Liver (tissue), 9 donors: ENCODE results near the gene ERMP1. TPM values are rescaled to one million over a fixed set of nuclear protein-coding genes. Genes with fewer than 3 reads are reported as not detected.
"Not testable (repeated sequence)": the region's sequence is repeated elsewhere in the genome, so short reads cannot be mapped to it uniquely, and the experiment has no call there.

Experiments
- DNase-seq: peaks from one replicate; pipeline ENCODE4 v3.0.0-alpha.2; 2017; ENCODE audit warnings: low spot score
- H3K27ac ChIP-seq, 2 donors: one replicate each; pipeline ENCODE4 v1.7.0; 2013; ENCODE audit warnings: inconsistent platforms in 2 of 2, low read length in 2 of 2, control low read depth in 1 of 2, low read depth in 1 of 2, mild to moderate bottlenecking in 1 of 2
- H3K27me3 ChIP-seq, 4 donors: one replicate each; pipeline versions ENCODE4 v1.6.1 to v1.7.0; 2013; ENCODE audit warnings: low read length in 3 of 4, inconsistent platforms in 1 of 4, mild to moderate bottlenecking in 1 of 4, moderate library complexity in 1 of 4; ENCODE audit not compliant: control insufficient read depth in 4 of 4, insufficient read depth in 4 of 4
- H3K36me3 ChIP-seq, 4 donors: one replicate each; pipeline versions ENCODE4 v1.6.1 to v1.7.0; 2013; ENCODE audit warnings: low read length in 3 of 4, mild to moderate bottlenecking in 3 of 4, low read depth in 1 of 4, moderate library complexity in 1 of 4; ENCODE audit not compliant: control insufficient read depth in 4 of 4, insufficient read depth in 3 of 4
- H3K4me1 ChIP-seq, 4 donors: one replicate each; pipeline versions ENCODE4 v1.6.1 to v1.7.0; 2013; ENCODE audit warnings: low read length in 3 of 4, mild to moderate bottlenecking in 3 of 4, moderate library complexity in 1 of 4; ENCODE audit not compliant: control insufficient read depth in 4 of 4, insufficient read depth in 4 of 4
- H3K4me3 ChIP-seq, 3 donors: one replicate each; pipeline versions ENCODE4 v1.6.1 to v1.7.0; 2013; ENCODE audit warnings: low read length in 3 of 3, control low read depth in 1 of 3, low read depth in 1 of 3, mild to moderate bottlenecking in 1 of 3
- H3K9ac ChIP-seq, 2 donors: one replicate each; pipeline ENCODE4 v1.7.0; 2013; ENCODE audit warnings: low read length in 2 of 2, mild to moderate bottlenecking in 2 of 2, moderate library complexity in 2 of 2, control low read depth in 1 of 2, low read depth in 1 of 2
- H3K9me3 ChIP-seq, 4 donors: one replicate each; pipeline versions ENCODE4 v1.6.1 to v1.7.0; 2013; ENCODE audit warnings: low read length in 3 of 4; ENCODE audit not compliant: control insufficient read depth in 4 of 4
- EGR1 ChIP-seq, 2 donors: IDR thresholded peaks; 2 replicates each; pipeline ENCODE4 v1.6.1; 2016 to 2018; ENCODE audit warnings: antibody characterized with exemption in 2 of 2, low read depth in 2 of 2
- FOXA1 ChIP-seq: IDR thresholded peaks from 2 replicates; pipeline ENCODE4 v1.6.1; 2016; ENCODE audit warnings: antibody characterized with exemption
- FOXA2 ChIP-seq: IDR thresholded peaks from 2 replicates; pipeline ENCODE4 v1.6.1; 2016; ENCODE audit warnings: antibody characterized with exemption
- GABPA ChIP-seq, 2 donors: IDR thresholded peaks in 1 of 2; conservative IDR thresholded peaks in 1 of 2; 2 replicates each; pipeline ENCODE4 v1.6.1; 2016; ENCODE audit warnings: antibody characterized with exemption in 2 of 2, mild to moderate bottlenecking in 1 of 2, moderate library complexity in 1 of 2
- HNF4A ChIP-seq, 2 donors: conservative IDR thresholded peaks; 2 replicates each; pipeline ENCODE4 v1.6.1; 2016; ENCODE audit warnings: antibody characterized with exemption in 2 of 2, mild to moderate bottlenecking in 2 of 2
- HNF4G ChIP-seq: IDR thresholded peaks from 2 replicates; pipeline ENCODE4 v1.6.1; 2016; ENCODE audit warnings: antibody characterized with exemption
- JUND ChIP-seq, 2 donors: IDR thresholded peaks; 2 replicates each; pipeline ENCODE4 v1.6.1; 2016; ENCODE audit warnings: antibody characterized with exemption in 2 of 2
- RAD21 ChIP-seq, 2 donors: IDR thresholded peaks; 2 replicates each; pipeline ENCODE4 v1.6.1; 2016; ENCODE audit warnings: antibody characterized with exemption in 2 of 2, mild to moderate bottlenecking in 2 of 2
- RXRA ChIP-seq, 2 donors: IDR thresholded peaks; 2 replicates each; pipeline ENCODE4 v1.6.1; 2017 to 2018; ENCODE audit warnings: antibody characterized with exemption in 2 of 2, mild to moderate bottlenecking in 1 of 2
- SP1 ChIP-seq: IDR thresholded peaks from 2 replicates; pipeline ENCODE4 v1.6.1; 2018; ENCODE audit warnings: antibody characterized with exemption, mild to moderate bottlenecking
- TAF1 ChIP-seq: conservative IDR thresholded peaks from 2 replicates; pipeline ENCODE4 v1.6.1; 2016; ENCODE audit warnings: antibody characterized with exemption, mild to moderate bottlenecking
- YY1 ChIP-seq: IDR thresholded peaks from 2 replicates; pipeline ENCODE4 v1.6.1; 2016; ENCODE audit warnings: antibody characterized with exemption, mild to moderate bottlenecking
- WGBS: extraction: QIAGEN DNeasy Blood & Tissue Kit; methylation state at CpG from one replicate; pipeline ENCODE4 v1.1.7; 2013; 5-methylcytosine and 5-hydroxymethylcytosine counted together
- polyA plus RNA-seq, 2 donors: library from polyadenylated mRNA; stranded (reverse) in 1 of 2; unstranded in 1 of 2; fragments of 200-250 nt in 1 of 2; fragments of >200 nt in 1 of 2; fragmentation: Nextera tagmentation in 1 of 2; extraction: Ambion mirVana in 1 of 2; gene quantifications; one replicate each; pipeline versions ENCODE4 v1.2.1 to v1.2.3, GENCODE V29; 2013 to 2015
- total RNA-seq, 2 donors: library from RNA; depleted of rRNA; stranded (reverse); fragments of >200 nt; gene quantifications; one replicate each; pipeline ENCODE4 v1.2.3, GENCODE V29; 2014
- TF ChIP-seq, protein P1 (sequence below): IDR thresholded peaks from 2 replicates; pipeline ENCODE4 v1.6.1; 2016; ENCODE audit warnings: antibody characterized with exemption
- TF ChIP-seq, protein P2 (sequence below): IDR thresholded peaks from 2 replicates; pipeline ENCODE4 v1.6.1; 2016; ENCODE audit warnings: antibody characterized with exemption
- TF ChIP-seq, protein P3 (sequence below): fragments of 150-350 bp; IDR thresholded peaks from 2 replicates; pipeline ENCODE4 v1.5.1; 2017; ENCODE audit warnings: improper control_type of control experiment, low read depth, low read length; ENCODE audit not compliant: missing input control
- TF ChIP-seq, protein P4 (sequence below): IDR thresholded peaks from 2 replicates; pipeline ENCODE4 v1.6.1; 2016; ENCODE audit warnings: antibody characterized with exemption, mild to moderate bottlenecking
- donor health status: healthy.
- donor health status: healthy.
- donor health status: healthy.
- donor health status: healthy.
- donor health status: healthy.

ERMP1 gene
- total and polyA plus RNA-seq, 4 donors: 2.7 to 19.5 (median 9.6) TPM

DNA sequence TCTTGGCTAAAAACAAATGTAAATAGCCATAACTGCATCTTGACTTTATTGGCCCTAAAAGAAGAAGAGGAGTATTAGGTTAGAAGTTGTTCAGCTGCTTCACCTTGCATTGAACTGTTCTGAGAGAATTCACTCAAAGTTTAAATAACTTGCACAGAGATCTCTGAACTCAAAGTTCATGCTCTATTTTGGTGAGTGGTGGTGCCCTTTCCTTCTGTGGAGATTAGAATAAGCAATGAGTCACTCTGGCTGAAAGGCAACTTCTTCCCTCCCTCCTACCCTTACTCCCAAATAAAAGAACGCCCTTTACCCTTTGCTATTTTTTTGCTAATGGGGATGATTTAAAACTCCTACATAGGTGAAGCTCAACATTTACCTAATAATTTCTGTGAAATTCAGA is 48.9 kb downstream of the ERMP1 start:
- peaks cover 0 to 5% (median 1%) of the 10 kb centered on the region in 4 donors for H3K9me3 ChIP-seq
- peaks cover 0 to 4% (median 2%) of the 10 kb centered on the region in 4 donors for H3K4me1 ChIP-seq
- H3K4me3 ChIP-seq: no peak overlapping the region
- H3K27ac ChIP-seq: no peak overlapping the region
- TF ChIP-seq RAD21 (IDR thresholded peaks at IDR 0.05) (no peak), YY1 (no peak), GABPA (IDR thresholded peaks at IDR 0.05 in 1 of 2, conservative IDR thresholded peaks at IDR 0.05 in 1 of 2) (no peak), JUND (IDR thresholded peaks at IDR 0.05) (peak in 1 of 2 donors; percentile 33), SP1 (no peak)
- 98% methylated on average over 1 of the region's 1 CpG for WGBS
- no peaks in the 10 kb centered on the region for H3K27me3 ChIP-seq
- peaks cover 5 to 14% (median 8%) of the 10 kb centered on the region in 4 donors for H3K36me3 ChIP-seq
- no peak for DNase-seq
- no peak overlapping the region for H3K9ac ChIP-seq

DNA sequence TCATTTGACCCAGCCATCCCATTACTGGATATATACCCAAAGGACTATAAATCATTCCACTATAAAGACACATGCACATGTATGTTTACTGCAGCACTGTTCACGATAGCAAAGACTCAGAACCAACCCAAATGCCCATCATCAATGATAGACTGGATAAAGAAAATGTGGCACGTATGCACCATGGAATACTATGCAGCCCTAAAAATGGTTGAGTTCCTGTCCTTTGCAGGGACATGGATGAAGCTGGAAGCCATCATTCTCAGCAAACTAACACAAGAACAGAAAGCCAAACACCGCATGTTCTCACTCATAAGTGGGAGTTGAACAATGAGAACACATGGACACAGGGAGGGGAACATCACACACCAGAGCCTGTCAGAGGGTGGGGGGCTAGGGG is 49.5 kb downstream of the ERMP1 start:
- WGBS: 98% methylated on average over 3 of the region's 3 CpGs
- not testable (repeated sequence) for H3K27me3 ChIP-seq

DNA sequence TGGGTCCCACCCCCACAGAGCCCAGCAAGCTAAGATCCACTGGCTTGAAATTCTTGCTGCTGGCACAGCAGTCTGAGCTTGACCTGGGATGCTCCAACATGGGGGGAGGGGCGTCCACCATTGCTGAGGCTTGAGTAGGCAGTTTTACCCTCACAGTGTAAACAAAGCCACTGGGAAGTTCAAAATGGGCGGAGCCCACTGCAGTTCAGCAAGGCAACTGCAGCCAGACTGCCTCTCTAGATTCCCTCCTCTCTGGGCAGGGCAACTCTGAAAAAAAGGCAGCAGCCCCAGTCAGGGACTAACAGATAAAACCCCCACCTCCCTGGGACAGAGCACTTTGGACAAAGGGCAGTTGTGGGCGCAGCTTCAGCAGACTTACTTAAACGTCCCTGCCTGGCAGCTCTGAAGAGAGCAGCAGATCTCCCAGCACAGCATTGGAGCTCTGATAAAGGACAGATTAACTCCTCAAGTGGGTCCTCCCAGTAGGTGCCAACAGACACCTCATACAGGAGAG is 53.2 kb downstream of the ERMP1 start:
- 75% methylated on average over 4 of the region's 4 CpGs for WGBS
- not testable (repeated sequence) for H3K27ac ChIP-seq, DNase-seq, H3K27me3 ChIP-seq, H3K4me1 ChIP-seq, H3K4me3 ChIP-seq, H3K9me3 ChIP-seq, H3K9ac ChIP-seq
- peaks cover 2 to 33% (median 25%) of the 10 kb centered on the region in 4 donors for H3K36me3 ChIP-seq
- TF ChIP-seq RXRA (IDR thresholded peaks at IDR 0.05) (peak in 1 of 2 donors; percentile 62), SP1 (peak; percentile 23), HNF4A (conservative IDR thresholded peaks at IDR 0.05) (peak in 1 of 2 donors; percentile 38)

More for the DNA sequence above, 49.5 kb downstream of the ERMP1 start:
- H3K4me3 ChIP-seq, DNase-seq, H3K9me3 ChIP-seq, H3K27ac ChIP-seq, H3K9ac ChIP-seq, H3K4me1 ChIP-seq: not testable (repeated sequence)
- H3K36me3 ChIP-seq: peaks cover 5 to 19% (median 13%) of the 10 kb centered on the region in 4 donors

DNA sequence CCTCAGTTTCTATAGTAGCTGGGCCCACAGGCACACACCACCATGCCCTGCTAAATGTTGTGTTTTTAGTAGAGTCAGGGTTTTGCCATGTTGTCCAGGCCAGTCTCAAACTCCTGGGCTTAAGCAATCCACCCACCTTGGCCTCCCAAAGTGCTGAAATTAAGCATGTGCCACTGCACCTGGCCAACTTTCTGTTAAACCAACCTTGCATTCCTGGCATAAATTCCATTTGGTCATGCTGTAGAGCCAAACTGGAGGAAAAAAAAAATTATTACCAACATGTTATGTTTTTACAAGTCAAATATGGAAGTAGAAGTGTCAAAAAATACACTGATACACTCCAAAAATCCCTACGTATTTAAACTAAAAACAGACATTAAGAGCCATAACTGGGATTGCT is 54.1 kb downstream of the ERMP1 start:
- peaks cover 4 to 41% (median 32%) of the 10 kb centered on the region in 4 donors for H3K36me3 ChIP-seq
- no peak for DNase-seq
- 97% methylated on average over 1 of the region's 1 CpG for WGBS
- H3K27ac ChIP-seq: no peak overlapping the region
- H3K4me3 ChIP-seq: peak overlapping the region in 2 of 3 donors; percentile 10 to 20
- peaks cover 0 to 8% (median 4%) of the 10 kb centered on the region in 4 donors for H3K9me3 ChIP-seq
- no peak overlapping the region for H3K9ac ChIP-seq
- H3K27me3 ChIP-seq: no peaks in the 10 kb centered on the region
- no peaks in the 10 kb centered on the region for H3K4me1 ChIP-seq
- TF ChIP-seq, protein P1, sequence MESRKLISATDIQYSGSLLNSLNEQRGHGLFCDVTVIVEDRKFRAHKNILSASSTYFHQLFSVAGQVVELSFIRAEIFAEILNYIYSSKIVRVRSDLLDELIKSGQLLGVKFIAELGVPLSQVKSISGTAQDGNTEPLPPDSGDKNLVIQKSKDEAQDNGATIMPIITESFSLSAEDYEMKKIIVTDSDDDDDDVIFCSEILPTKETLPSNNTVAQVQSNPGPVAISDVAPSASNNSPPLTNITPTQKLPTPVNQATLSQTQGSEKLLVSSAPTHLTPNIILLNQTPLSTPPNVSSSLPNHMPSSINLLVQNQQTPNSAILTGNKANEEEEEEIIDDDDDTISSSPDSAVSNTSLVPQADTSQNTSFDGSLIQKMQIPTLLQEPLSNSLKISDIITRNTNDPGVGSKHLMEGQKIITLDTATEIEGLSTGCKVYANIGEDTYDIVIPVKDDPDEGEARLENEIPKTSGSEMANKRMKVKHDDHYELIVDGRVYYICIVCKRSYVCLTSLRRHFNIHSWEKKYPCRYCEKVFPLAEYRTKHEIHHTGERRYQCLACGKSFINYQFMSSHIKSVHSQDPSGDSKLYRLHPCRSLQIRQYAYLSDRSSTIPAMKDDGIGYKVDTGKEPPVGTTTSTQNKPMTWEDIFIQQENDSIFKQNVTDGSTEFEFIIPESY: no peak
- TF ChIP-seq HNF4A (conservative IDR thresholded peaks at IDR 0.05): no peak
- TF ChIP-seq, protein P2, sequence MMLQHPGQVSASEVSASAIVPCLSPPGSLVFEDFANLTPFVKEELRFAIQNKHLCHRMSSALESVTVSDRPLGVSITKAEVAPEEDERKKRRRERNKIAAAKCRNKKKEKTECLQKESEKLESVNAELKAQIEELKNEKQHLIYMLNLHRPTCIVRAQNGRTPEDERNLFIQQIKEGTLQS: no peak
- no peak for TF ChIP-seq FOXA1
- TF ChIP-seq, protein P3, sequence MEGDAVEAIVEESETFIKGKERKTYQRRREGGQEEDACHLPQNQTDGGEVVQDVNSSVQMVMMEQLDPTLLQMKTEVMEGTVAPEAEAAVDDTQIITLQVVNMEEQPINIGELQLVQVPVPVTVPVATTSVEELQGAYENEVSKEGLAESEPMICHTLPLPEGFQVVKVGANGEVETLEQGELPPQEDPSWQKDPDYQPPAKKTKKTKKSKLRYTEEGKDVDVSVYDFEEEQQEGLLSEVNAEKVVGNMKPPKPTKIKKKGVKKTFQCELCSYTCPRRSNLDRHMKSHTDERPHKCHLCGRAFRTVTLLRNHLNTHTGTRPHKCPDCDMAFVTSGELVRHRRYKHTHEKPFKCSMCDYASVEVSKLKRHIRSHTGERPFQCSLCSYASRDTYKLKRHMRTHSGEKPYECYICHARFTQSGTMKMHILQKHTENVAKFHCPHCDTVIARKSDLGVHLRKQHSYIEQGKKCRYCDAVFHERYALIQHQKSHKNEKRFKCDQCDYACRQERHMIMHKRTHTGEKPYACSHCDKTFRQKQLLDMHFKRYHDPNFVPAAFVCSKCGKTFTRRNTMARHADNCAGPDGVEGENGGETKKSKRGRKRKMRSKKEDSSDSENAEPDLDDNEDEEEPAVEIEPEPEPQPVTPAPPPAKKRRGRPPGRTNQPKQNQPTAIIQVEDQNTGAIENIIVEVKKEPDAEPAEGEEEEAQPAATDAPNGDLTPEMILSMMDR: no peak
- no peak for TF ChIP-seq HNF4G
- no peak for TF ChIP-seq FOXA2
- no peak for TF ChIP-seq JUND (IDR thresholded peaks at IDR 0.05)
- no peak for TF ChIP-seq RXRA (IDR thresholded peaks at IDR 0.05)
- TF ChIP-seq EGR1 (IDR thresholded peaks at IDR 0.05; ENCODE audit: low read depth in 2 of 2): no peak
- TF ChIP-seq, protein P4, sequence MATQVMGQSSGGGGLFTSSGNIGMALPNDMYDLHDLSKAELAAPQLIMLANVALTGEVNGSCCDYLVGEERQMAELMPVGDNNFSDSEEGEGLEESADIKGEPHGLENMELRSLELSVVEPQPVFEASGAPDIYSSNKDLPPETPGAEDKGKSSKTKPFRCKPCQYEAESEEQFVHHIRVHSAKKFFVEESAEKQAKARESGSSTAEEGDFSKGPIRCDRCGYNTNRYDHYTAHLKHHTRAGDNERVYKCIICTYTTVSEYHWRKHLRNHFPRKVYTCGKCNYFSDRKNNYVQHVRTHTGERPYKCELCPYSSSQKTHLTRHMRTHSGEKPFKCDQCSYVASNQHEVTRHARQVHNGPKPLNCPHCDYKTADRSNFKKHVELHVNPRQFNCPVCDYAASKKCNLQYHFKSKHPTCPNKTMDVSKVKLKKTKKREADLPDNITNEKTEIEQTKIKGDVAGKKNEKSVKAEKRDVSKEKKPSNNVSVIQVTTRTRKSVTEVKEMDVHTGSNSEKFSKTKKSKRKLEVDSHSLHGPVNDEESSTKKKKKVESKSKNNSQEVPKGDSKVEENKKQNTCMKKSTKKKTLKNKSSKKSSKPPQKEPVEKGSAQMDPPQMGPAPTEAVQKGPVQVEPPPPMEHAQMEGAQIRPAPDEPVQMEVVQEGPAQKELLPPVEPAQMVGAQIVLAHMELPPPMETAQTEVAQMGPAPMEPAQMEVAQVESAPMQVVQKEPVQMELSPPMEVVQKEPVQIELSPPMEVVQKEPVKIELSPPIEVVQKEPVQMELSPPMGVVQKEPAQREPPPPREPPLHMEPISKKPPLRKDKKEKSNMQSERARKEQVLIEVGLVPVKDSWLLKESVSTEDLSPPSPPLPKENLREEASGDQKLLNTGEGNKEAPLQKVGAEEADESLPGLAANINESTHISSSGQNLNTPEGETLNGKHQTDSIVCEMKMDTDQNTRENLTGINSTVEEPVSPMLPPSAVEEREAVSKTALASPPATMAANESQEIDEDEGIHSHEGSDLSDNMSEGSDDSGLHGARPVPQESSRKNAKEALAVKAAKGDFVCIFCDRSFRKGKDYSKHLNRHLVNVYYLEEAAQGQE: no peak
- no peak for TF ChIP-seq TAF1
- no peak for TF ChIP-seq RAD21 (IDR thresholded peaks at IDR 0.05)
- TF ChIP-seq SP1: no peak
